NT2/D1 (cell line): ENCODE measurements around the gene WAC.

Source experiments
- SUZ12 ChIP-seq: IDR thresholded peaks from 2 replicates; pipeline ENCODE4 v1.6.1; 2011; ENCODE audit not compliant: insufficient read length, insufficient read depth; ENCODE audit errors: extremely low read depth
- YY1 ChIP-seq: IDR thresholded peaks from 2 replicates; pipeline ENCODE4 v1.6.1; 2011; ENCODE audit not compliant: insufficient read length, insufficient read depth
- ZNF274 ChIP-seq: IDR thresholded peaks from 2 replicates; pipeline ENCODE4 v1.6.1; 2011; ENCODE audit warnings: mild to moderate bottlenecking, low read depth, low read length

- no peak for TF ChIP-seq ZNF274
- TF ChIP-seq YY1 = no peak
- no peak for TF ChIP-seq SUZ12
These were observed 29.8 kb upstream of the WAC start for GRCh38 chr10:28503114-28503513.
